HG03108 (cell line): ENCODE results near the gene SOX18.
"Not testable (repeated sequence)": the region's sequence is repeated elsewhere in the genome, so short reads cannot be mapped to it uniquely, and the experiment has no call there.

Experiments used
- ATAC-seq: cut with Tn5 transposase; IDR thresholded peaks from one replicate; pipeline ENCODE4 v1.9.1; 2021; ENCODE audit warnings: moderate library complexity; ENCODE audit not compliant: unreplicated experiment

Gene SOX18

DNA sequence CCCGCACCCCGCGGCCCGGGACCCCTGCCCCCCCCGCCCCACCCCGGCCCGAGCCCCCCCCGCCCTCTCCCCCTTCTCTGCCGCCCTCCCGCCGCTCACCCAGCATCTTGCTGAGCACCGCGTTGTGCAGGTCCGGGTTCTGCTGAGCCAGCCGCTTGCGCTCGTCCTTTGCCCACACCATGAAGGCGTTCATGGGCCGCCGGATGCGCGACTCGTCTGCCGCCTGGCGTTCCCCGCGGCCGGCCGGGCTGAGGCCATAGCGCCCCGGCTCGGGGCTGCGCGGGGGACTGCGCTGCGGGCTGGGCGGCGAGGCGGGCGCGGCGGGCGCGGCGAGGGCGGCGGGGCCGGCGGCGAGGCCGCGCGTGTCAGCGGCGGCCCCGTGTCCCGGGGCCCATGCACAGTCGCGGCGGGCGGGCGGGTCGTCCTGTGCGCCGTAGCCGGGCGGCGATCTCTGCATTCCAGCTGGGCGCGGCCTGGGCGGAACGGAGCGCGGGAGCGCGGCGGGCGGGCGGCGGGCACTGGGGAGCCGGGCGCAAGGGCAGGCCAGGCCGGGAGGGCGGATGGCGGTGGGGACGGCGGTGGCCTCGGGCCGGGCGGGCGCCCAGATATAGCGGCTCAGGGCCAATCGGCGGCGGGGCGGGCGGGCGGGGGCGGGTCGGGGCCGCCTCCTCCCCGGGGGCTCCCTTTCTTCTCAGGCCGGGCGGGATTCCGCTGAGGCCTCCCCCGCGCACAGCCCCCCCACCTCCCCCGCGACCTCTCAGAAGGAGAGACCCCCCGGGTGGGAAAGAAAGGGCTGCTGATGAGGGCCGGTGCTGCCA, at the start of gene SOX18:
Gene SOX18, minus strand, starts transcription at position 580 of the 818 bp plus-strand sequence. Its CDS starts 123 bp downstream, at position 457.
- no peak for ATAC-seq

DNA sequence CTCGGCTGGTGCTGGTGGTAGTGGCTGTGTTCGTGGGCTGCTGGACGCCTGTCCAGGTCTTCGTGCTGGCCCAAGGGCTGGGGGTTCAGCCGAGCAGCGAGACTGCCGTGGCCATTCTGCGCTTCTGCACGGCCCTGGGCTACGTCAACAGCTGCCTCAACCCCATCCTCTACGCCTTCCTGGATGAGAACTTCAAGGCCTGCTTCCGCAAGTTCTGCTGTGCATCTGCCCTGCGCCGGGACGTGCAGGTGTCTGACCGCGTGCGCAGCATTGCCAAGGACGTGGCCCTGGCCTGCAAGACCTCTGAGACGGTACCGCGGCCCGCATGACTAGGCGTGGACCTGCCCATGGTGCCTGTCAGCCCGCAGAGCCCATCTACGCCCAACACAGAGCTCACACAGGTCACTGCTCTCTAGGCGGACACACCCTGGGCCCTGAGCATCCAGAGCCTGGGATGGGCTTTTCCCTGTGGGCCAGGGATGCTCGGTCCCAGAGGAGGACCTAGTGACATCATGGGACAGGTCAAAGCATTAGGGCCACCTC, 49.1 kb upstream of the SOX18 start:
- ATAC-seq: no peak

DNA sequence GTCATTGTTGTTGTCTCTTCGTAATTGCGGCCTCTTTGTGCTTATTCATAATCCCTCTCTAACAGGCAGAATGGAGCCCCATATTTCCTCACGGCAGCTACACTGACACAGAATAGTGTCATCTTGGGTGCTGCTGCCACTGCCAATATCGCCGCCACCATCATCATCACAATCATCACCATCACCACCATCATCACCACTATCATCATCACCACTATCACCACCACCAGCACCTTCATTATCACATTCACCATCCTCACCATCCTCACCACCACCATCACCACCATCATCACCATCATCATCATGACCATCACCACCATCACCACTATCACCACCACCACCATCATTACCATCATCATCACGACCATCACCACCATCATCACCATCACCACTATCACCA, 47.1 kb upstream of the SOX18 start:
- ATAC-seq: no peak

DNA sequence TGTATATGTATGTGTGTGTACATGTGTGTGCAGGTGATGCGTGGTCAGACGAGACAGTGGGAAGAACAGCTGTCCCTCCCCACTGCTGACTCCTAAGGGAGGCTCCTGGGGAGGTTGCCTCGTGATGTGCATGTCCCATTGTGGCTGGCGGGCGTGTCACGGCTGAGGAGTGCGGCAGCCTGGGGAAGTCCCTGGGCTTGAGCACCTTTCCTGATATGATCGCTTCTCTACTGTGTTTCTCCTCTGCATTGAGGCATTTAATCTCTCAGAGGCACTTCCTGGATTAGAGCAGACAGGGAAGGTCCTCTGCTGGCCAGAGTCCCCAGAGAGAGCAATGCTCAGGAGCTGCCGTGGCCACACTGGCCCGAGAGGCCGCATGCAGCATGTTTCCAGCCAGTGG, 46.5 kb upstream of the SOX18 start:
- no peak for ATAC-seq

DNA sequence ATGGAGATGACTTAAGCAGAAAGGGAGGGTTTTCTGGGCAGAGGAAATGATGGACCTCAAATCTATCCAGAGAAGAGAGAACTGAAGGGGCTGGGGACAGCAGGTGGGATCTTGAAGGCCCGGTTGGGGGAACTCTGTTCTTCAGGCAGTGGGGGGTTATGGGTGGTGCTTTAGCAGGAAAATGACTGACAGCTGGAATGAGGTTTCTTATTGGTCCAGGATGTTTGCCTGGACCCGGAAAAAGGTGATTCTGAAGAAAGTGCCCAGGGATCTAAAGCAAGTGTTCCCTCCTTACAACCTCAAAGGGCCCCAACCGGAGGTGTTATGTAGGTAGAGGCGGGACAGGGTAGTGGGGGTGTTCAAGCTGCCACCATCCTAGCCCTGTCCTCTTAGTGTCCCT, 46.0 kb upstream of the SOX18 start:
- no peak for ATAC-seq

DNA sequence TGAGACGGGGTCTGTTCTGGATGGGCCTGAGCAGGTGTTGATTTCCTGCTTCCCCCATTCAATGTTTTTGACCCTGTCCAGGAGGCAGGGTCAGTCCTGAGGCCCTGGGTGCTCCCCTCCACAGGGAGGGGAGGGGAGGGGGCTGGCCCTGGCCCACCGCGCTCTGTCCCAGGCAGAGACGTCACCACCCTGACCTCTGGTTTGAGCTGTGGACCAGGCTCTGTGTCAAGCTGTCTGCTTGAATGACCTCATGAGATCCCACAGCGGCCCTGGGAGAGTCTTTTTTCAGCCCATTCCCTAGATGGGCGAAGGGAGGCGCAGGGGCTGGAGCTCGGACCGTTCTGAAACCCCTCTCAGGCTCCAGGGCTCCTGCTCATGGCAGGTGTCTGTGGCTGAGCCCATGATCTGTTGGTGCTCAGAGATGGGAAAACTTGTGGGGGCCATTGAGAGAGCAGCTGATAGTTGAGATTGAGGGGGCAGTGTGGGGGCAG, 43.6 kb upstream of the SOX18 start:
- ATAC-seq: no peak

DNA sequence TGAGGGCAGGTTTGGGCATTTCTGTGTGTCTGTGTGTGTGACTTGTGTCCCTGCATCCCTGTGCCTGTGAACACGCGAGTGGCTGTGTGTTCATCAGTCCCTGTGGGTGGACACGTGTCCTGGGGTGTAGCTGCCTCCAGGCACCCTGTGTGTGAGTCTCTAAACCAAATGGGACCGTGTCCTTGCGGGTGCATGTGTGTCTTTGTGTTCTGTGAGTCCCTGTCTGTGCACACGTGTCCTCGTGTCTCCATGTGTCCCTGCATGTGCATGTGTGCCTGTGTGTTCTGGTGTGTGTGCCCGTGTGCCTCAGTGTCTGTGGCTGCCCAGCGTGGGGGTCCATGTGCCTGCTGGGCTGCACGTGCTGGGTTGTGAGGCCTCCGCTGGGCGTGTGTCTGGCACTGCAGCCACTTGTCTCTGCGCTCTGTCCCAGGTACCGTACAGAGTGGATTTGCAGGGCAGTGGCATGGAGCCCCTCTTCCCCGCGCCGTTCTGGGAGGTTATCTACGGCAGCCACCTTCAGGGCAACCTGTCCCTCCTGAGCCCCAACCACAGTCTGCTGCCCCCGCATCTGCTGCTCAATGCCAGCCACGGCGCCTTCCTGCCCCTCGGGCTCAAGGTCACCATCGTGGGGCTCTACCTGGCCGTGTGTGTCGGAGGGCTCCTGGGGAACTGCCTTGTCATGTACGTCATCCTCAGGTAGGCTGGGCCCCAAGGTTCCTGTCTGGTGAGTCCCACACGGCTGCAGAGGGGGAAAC, 43.0 kb upstream of the SOX18 start:
- ATAC-seq: no peak

DNA sequence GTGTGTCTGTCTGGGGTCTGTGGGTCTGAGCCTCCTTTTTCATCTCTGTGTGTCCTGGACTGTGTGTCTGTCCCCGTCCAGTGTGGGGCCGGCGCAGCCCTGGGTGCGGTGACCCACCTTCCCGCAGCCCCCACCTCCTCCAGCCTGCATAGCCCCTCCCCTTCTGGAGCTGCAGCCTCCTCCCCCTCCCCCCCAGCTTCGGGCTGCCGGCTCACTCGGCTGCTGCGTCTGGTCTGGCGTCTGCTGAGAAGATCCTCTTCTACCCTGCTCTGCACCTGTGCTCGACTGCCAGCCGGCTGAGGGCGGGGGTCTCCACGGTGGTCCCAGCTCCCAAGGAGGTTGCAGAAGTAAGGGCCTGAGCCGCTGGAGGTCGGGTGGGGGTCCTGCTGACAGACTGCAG, 42.3 kb upstream of the SOX18 start:
- ATAC-seq: no peak

DNA sequence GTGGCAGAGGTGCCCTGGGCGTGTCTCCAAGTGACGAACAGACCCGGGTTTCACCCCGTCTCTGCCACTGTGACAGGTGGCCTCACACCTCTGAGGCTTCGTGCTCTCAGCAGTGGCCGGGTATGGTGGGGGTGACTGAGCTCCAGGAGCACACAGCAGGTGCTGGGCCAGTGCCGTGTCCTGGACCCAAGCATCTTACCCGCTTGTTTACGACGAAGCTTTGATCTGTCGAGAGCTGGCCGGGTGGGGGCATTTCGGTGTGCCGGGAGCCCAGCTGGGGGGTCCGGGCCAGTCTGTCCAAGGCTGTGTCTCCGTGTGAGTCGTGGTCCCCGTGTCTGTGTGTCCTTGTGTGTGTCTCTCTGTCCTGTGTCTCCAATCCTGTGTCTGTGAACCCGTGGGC, 41.9 kb upstream of the SOX18 start:
- ATAC-seq: no peak

DNA sequence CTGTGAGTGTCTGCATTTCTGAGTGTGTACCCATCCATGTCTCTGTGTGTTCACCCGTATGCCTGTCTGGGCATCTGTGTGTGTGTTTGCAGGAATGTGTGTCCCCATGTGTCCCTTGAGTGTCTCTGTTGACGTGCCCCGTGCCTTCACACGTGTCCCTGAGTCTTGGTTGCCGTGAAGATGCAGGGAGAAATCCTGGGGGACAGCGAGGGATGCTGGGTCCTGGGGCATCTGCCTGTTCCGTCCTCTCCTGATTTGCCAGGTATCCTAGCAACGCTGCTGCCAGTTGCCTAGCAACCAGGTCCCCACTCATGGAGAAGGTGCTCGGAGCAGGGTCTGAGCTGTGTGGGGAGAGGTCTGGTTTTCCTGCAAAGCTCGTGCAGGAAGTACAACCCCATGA, 40.7 kb upstream of the SOX18 start:
- no peak for ATAC-seq

DNA sequence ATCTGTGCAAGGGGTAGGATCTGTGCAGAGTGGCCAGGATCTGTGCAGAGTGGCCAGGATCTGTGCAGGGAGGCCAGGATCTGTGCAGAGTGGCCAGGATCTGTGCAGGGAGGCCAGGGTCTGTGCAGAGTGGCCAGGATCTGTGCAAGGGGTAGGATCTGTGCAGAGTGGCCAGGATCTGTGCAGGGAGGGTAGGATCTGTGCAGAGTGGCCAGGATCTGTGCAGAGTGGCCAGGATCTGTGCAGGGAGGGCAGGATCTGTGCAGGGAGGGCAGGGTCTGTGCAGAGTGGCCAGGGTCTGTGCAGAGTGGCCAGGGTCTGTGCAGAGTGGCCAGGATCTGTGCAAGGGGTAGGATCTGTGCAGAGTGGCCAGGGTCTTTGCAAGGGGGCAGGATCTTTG, 39.1 kb upstream of the SOX18 start:
- not testable (repeated sequence) for ATAC-seq

DNA sequence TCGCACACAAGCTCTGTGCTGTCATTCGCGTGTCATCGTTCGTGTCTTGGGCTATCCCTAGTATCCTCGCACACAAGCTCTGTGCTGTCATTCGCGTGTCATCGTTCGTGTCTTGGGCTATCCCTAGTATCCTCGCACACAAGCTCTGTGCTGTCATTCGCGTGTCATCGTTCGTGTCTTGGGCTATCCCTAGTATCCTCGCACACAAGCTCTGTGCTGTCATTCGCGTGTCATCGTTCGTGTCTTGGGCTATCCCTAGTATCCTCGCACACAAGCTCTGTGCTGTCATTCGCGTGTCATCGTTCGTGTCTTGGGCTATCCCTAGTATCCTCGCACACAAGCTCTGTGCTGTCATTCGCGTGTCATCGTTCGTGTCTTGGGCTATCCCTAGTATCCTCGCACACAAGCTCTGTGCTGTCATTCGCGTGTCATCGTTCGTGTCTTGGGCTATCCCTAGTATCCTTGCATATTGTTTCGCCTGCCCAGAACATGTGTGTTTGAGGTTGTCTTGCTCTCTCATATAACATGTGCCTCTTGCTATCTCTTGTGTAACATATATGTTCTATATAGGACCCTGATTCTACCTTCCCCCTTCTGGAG, 37.9 kb upstream of the SOX18 start:
- ATAC-seq: not testable (repeated sequence)

DNA sequence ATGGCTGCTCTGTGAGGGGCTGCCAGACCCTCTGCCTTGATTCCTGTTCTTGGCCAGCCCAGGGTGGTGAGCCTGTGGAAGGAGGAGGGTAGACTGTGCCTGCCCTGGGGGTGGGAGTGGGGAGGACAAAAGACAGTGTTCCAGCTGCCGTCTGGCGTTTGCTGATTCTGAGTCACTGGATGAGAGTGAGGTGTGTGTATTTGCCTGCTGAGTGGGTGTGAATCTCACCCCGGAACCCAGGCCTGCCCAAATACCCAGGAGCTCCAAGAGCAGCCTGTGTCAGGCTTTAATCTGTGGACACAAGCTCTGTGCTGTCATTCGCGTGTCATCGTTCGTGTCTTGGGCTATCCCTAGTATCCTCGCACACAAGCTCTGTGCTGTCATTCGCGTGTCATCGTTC, 37.4 kb upstream of the SOX18 start:
- no peak for ATAC-seq

DNA sequence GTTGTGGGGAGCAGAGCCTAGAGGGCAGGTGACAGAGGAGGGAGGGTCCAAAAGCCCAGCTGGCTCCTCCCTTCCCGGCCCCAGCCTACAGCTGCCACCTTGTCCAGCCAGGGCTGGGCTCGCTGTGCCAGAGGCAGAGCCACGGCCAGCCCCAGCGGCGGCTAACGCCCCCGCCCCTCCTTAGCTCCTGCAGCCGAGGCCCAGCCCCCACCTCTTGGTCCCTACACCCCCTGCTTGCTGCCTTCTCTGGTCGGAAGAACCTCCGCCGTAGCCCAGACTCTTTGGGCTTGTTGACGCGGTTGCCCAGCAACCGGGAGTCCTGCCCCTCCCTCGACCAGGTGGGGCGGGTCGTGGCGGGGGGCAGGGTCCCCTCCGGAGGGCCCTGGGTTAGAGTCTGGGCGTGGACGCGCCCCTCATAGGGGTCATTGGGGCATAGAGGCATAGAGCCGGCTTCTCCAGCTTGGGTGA, 35.3 kb upstream of the SOX18 start:
- ATAC-seq: no peak

DNA sequence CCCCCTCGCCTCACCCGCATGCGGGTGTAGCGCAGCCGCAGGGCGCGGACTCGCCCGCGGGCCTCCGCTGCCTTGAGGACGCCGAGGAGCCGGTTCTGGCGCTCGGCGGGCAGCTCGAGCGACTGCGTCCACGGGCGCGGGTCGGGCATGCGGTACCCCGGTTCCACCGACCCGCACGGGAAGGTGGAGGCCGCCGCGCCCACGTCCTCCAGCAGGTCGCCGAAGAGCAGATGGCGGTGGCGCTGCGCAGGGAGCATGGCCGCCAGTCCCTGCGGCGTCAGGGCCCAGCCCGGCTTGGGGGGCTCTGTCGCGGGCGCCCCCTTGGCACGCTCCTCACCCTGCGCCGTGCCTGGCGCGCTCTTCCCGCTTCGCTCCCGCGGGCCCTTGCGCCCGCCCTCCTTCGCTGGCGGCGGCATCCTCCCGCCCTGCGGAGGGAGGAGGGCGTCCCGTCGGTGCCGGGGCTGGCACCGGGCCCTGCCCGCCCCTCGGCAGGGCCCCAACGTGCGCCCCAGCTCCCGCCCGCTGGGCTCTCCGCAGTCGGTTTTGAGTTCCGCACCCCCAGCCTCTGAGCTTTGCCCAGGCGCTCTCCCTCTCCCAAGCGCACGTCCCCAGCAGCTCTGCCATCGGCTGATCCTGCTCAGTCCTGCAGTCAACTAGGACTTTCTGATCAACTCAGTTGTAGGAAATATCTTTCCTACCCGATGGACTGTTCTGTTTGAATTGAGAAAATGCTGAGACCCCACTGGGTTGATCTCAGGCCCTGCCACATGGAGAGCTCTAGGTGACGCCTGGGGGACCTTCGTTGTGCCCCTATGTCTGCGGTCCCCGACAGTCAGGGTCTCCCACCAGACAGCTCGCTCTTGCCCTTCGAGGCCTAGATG, 34.6 kb upstream of the SOX18 start, which contains the start of gene LKAAEAR1:
Gene LKAAEAR1, minus strand, starts transcription at position 595 of the 881 bp plus-strand sequence. Its CDS starts 179 bp downstream, at position 416.
- ATAC-seq: no peak

DNA sequence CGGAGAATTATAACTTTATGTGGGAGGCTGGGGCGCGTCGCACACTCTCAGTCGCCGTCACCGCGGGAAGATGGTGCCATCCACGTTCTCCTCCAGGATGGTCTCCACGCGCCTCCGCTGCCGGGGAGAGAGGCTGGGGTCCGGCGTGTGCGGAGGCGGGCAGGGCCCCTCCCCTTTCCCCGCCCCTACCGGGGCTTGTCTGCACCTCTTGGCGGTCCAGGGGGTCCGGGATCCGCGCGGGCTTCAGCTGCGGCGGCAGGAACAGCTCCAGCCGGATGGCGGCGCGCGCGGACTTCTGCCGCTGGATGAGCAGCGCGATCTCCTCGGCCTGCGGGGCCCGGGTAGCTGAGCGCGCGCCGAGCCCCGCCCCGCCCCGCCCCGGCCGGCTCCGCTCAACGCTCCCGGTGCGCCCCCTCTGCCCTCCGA, 34.0 kb upstream of the SOX18 start:
- ATAC-seq: no peak

DNA sequence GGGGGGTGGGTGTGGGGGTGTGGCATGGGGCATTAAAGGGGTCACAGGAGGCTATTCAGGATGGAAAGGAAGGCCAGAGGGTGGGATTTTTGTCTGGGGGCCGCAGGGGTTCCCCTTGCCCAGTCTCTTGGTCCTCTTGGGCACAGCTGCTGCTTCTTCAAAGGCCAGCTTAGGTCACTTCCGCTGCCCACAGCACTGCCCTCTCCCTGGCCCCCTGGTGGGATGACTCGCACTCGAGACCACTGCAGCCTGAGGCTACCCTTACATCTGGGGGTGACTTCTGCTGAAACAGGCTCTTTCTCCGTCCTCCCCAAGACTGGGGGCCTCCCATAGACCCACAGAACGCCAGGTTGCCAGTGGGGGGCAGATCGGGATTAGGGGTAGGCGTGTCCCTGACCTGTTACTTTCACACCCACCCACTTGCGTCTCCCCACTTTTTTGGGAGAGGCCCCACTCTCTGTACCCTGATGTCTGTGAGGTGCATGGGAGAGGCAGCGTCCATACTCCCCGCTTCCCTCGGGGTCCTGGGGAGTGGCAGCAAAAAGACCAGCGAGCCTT, 33.5 kb upstream of the SOX18 start:
- no peak for ATAC-seq

DNA sequence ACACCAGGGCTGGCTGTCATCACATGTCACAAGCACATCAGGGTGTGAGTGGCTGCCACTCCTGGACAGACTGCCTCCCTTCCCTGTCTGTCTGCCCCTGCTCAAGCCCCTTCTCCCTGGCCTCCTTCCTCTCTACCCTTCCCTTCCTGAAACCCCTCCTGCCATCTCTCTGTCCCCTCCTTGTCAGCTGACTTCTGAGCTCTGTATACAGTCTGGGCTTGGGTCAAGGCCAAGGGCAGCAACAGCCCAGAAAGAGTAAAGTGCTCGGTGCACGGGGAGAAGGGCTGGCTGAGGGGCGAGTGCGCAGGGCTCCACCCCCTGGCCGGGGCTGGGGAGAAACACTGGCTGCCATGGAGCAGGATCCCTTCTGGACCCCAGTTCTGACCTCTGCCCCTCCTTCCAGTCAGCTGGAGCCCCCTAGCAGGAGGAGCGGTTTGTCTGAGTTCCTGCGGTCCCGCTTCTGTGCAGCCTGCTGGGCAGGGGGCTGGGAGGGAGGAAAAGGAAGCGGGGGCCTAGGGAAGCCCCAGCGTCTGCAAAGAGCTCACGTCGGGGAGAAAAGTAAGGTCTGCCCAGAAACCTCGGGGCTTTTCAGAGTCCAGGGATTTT, 32.8 kb upstream of the SOX18 start:
- no peak for ATAC-seq

DNA sequence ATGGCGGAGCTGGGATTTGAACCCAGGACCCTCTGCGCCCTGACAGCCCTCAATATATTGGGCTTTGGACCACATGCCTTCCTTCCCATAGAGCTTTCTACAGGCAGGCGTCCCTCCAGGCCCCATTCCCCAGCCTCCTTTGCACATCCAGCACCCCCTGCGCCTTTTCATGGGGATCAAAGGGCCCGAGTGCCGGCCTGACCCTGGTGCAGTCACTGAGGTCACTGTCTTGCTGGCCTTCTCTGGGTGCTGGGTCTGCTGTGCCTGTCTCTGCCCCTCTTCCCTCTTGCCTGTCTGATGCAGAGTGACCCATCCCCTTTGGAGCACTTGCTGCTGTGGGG, 32.2 kb upstream of the SOX18 start:
- no peak for ATAC-seq
